Endothelial cell of umbilical vein (primary cell): Measurements from ENCODE around the gene KLRF1. TPM values are rescaled to one million over a fixed set of nuclear protein-coding genes. Genes with fewer than 3 reads are reported as not detected.

Source experiments
- BruUV-seq: library from RNA; stranded (reverse); fragments of 400-500 nt; replicated peaks from 2 replicates; lab custom pipeline; 2021; lab: Mats Ljungman, UMichigan
- CTCF ChIA-PET: fragments of 300-600, 350-600 bp; sonication (Branson Sonifier 250); formaldehyde crosslinking; loops from one replicate; lab custom pipeline; 2021; ENCODE audit warnings: antibody characterized with exemption, inconsistent platforms; lab: Charles Lee
- POLR2A ChIA-PET: fragments of 300-600, 350-600 bp; sonication (Branson Sonifier 250); formaldehyde crosslinking; loops from one replicate; lab custom pipeline; 2021; ENCODE audit warnings: antibody characterized with exemption, inconsistent platforms; lab: Charles Lee
- DNase-seq: peaks from one replicate; pipeline ENCODE4 v3.0.0-alpha.2; 2011; ENCODE audit warnings: low read depth, low spot score
- FAIRE-seq: peaks from 2 replicates; lab custom pipeline; 2011; peaks lifted over from hg19 to GRCh38; lab: Jason Lieb, UNC
- H2AFZ ChIP-seq: 2 replicates; pipeline ENCODE4 v1.6.0; 2012; ENCODE audit warnings: low read depth, low read length, control low read depth, inconsistent platforms
- H3K27ac ChIP-seq: 2 replicates; pipeline ENCODE4 v1.5.1; 2011; ENCODE audit warnings: low read depth, mild to moderate bottlenecking, control low read depth, low read length, moderate library complexity; ENCODE audit not compliant: insufficient read depth
- H3K27me3 ChIP-seq, 2 experiments: 2 replicates each; pipeline versions ENCODE4 v1.6.0 to v1.6.1; 2011; ENCODE audit warnings: low read length in 2 of 2, mixed read lengths in 1 of 2; ENCODE audit not compliant: control insufficient read depth in 2 of 2, insufficient read depth in 2 of 2
- H3K36me3 ChIP-seq, 2 experiments: 2 replicates in 1 of 2; 3 replicates in 1 of 2; pipeline ENCODE4 v1.5.1; 2011; ENCODE audit warnings: low read length in 2 of 2, mild to moderate bottlenecking in 1 of 2, moderate library complexity in 1 of 2; ENCODE audit not compliant: control insufficient read depth in 2 of 2, insufficient read depth in 2 of 2; ENCODE audit errors: extremely low read depth in 1 of 2
- H3K4me1 ChIP-seq: 3 replicates; pipeline ENCODE4 v1.5.1; 2011; ENCODE audit warnings: mild to moderate bottlenecking, low read length; ENCODE audit not compliant: control insufficient read depth, insufficient read depth; ENCODE audit errors: extremely low read depth
- H3K4me2 ChIP-seq: 2 replicates; pipeline ENCODE4 v1.6.1; 2011; ENCODE audit warnings: low read length, control low read depth, mixed read lengths; ENCODE audit not compliant: insufficient read depth
- H3K4me3 ChIP-seq, 3 experiments: fragments of 200-600 bp in 1 of 3; sonication (generic), shearing (Covaris generic) in 1 of 3; replicated peaks in 1 of 3; 2 replicates each; pipeline ENCODE4 v1.5.1; 2011 to 2016; ENCODE audit warnings: control low read depth in 3 of 3, low read length in 3 of 3, mild to moderate bottlenecking in 2 of 3, inconsistent platforms in 1 of 3, low read depth in 1 of 3, moderate library complexity in 1 of 3; ENCODE audit not compliant: insufficient read depth in 1 of 3
- H3K79me2 ChIP-seq: 2 replicates; pipeline ENCODE4 v1.6.0; 2012; ENCODE audit warnings: low read length, inconsistent platforms; ENCODE audit not compliant: control insufficient read depth, insufficient read depth
- H3K9ac ChIP-seq: replicated peaks from 2 replicates; pipeline ENCODE3; 2011; ENCODE audit warnings: low read length, control low read depth; ENCODE audit not compliant: insufficient read depth; ENCODE audit errors: extremely low read depth
- H3K9me1 ChIP-seq: replicated peaks from 3 replicates; pipeline ENCODE4 v1.6.0; 2011; ENCODE audit warnings: mild to moderate bottlenecking, low read length; ENCODE audit not compliant: control insufficient read depth, insufficient read depth; ENCODE audit errors: extremely low read depth
- H3K9me3 ChIP-seq: replicated peaks from 2 replicates; pipeline ENCODE4 v1.5.1; 2012; ENCODE audit warnings: low read length, inconsistent platforms; ENCODE audit not compliant: control insufficient read depth, insufficient read depth
- H4K20me1 ChIP-seq: replicated peaks from 2 replicates; pipeline ENCODE3; 2011; ENCODE audit warnings: mild to moderate bottlenecking, low read length; ENCODE audit not compliant: control insufficient read depth, insufficient read depth; ENCODE audit errors: extremely low read depth
- CTCF ChIP-seq, 2 donors: IDR thresholded peaks; 1 replicate in 1 of 2; 2 replicates in 1 of 2; pipeline ENCODE4 v1.5.1; 2011; ENCODE audit warnings: low read length in 2 of 2, mild to moderate bottlenecking in 2 of 2, moderate library complexity in 2 of 2, control low read depth in 1 of 2, inconsistent platforms in 1 of 2, low read depth in 1 of 2; ENCODE audit not compliant: insufficient read depth in 1 of 2; ENCODE audit errors: extremely low read depth in 1 of 2
- EZH2 ChIP-seq: IDR thresholded peaks from 2 replicates; pipeline ENCODE4 v1.6.1; 2012; ENCODE audit warnings: borderline replicate concordance, low read depth, mild to moderate bottlenecking, moderate library complexity, low read length, inconsistent platforms; ENCODE audit not compliant: severe bottlenecking
- FOS ChIP-seq: IDR thresholded peaks from 2 replicates; pipeline ENCODE4 v1.6.1; 2011; ENCODE audit warnings: mild to moderate bottlenecking, low read length, moderate library complexity, borderline replicate concordance; ENCODE audit not compliant: insufficient read depth
- GATA2 ChIP-seq: IDR thresholded peaks from 2 replicates; pipeline ENCODE4 v1.7.0; 2011; ENCODE audit warnings: low read depth, mild to moderate bottlenecking, moderate library complexity, mixed read lengths, low read length; ENCODE audit not compliant: insufficient read length, insufficient read depth
- JUN ChIP-seq: IDR thresholded peaks from 2 replicates; pipeline ENCODE4 v1.6.1; 2011; ENCODE audit warnings: borderline replicate concordance, low read depth; ENCODE audit not compliant: insufficient read length, insufficient read depth
- MAX ChIP-seq: IDR thresholded peaks from 2 replicates; pipeline ENCODE4 v1.6.1; 2011; ENCODE audit not compliant: insufficient read depth, insufficient read length
- MYC ChIP-seq: IDR thresholded peaks from one replicate; pipeline ENCODE4 v1.6.1; 2011; ENCODE audit warnings: mild to moderate bottlenecking, low read depth, low read length
- POLR2A ChIP-seq: IDR thresholded peaks from 2 replicates; pipeline ENCODE4 v1.6.1; 2012; ENCODE audit warnings: low read depth, mild to moderate bottlenecking, control low read depth, low read length
- POLR2AphosphoS5 ChIP-seq: IDR thresholded peaks from 2 replicates; pipeline ENCODE4 v1.6.1; 2012; ENCODE audit warnings: low read depth, mild to moderate bottlenecking, control low read depth, low read length, moderate library complexity; ENCODE audit not compliant: insufficient read depth
- dilution Hi-C: fragments of 300-500 bp; cut with MboI; formaldehyde crosslinking; loops from one replicate; pipeline ENCODE4 v1.15.0; 2019; ENCODE audit warnings: low sequenced_read_pairs; ENCODE audit not compliant: extremely low pct_ligation_motif_present
- intact Hi-C: fragments of 100-400 bp; cut with micrococcal nuclease; formaldehyde crosslinking; loops from one replicate; pipeline ENCODE4 v1.10.0; 2022
- polyA plus RNA-seq, 4 experiments: library from polyadenylated mRNA; depleted of rRNA in 3 of 4; stranded (reverse) in 3 of 4; unstranded in 1 of 4; fragments of >200 nt; gene quantifications; 2 replicates each; pipeline versions ENCODE4 v1.2.1 to v1.2.3, GENCODE V29; 2011 to 2012; ENCODE audit warnings: missing spikeins in 1 of 4
- total RNA-seq: library from RNA; stranded (reverse); gene quantifications from 2 replicates; pipeline ENCODE4 v1.2.3, GENCODE V29; 2021

Gene KLRF1
- total and polyA plus RNA-seq, 2 donors (not counting 3 experiments of a cell fraction or from before 2014, with no cell fraction given): not detected

DNA sequence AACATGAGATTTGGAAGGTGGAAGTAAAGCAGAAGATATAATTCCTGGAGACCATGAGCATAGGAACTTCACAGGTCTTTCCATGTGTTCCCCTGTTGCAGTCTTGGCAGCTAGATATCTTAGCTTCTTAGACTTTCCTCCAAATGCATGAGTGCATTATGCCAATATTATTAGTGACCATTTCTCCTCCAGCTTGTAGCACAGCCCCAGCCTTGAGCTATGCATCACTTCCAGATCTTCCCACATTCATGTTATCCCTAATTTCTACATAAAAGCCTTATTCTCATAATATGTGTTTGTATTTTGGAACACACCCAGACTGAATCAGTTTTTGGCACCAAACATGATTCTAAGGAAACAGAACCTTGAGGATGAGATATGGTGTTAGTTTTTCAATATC, 30.9 kb downstream of the KLRF1 start:
- Histone ChIP-seq H3K36me3 (no peaks in the 10 kb centered on the region), H3K27me3 (no peaks in the 10 kb centered on the region), H3K9me3 (no peaks in the 10 kb centered on the region), H3K9me1 (no peaks in the 10 kb centered on the region), H3K4me1 (no peaks in the 10 kb centered on the region), H3K4me3 (no peak overlapping the region), H2AFZ (no peak overlapping the region), H3K79me2 (peaks cover 8% of the 10 kb centered on the region), H3K27ac (no peak overlapping the region), H3K4me2 (no peak overlapping the region), H3K9ac (no peak overlapping the region), H4K20me1 (no peaks in the 10 kb centered on the region)
- ChIA-PET CTCF (no interaction called here), POLR2A (interaction anchor here (0.6 kb wide), 1 partner anchor 34 kb away, joined by 4 read pairs; no protein-coding TSS in a partner anchor)
- DNase-seq: no peak
- TF ChIP-seq CTCF (IDR thresholded peaks at IDR 0.05; ENCODE audit: extremely low read depth in 1 of 2, insufficient read depth in 1 of 2, low read depth in 1 of 2, low read length in 2 of 2) (no peak), MYC (no peak), MAX (no peak), POLR2A (no peak), JUN (no peak), EZH2 (no peak), POLR2AphosphoS5 (no peak), FOS (no peak), GATA2 (no peak)
- intact Hi-C loops (no loop called here), dilution Hi-C loops (no loop called here)
- no TSS peak for BruUV-seq
- no peak for FAIRE-seq
